Myometrial cell (primary cell): ENCODE results near the gene YPEL2. TPM values are rescaled to one million over a fixed set of nuclear protein-coding genes. Genes with fewer than 3 reads are reported as not detected.

Experiments
- total RNA-seq: library from RNA; depleted of rRNA; stranded (reverse); fragments of >200 nt; gene quantifications from 2 replicates; pipeline ENCODE4 v1.2.3, GENCODE V29; 2015

The YPEL2 gene, protein sequence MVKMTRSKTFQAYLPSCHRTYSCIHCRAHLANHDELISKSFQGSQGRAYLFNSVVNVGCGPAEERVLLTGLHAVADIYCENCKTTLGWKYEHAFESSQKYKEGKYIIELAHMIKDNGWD
- 2.9 and 3.4 TPM in 2 replicates for total RNA-seq

DNA sequence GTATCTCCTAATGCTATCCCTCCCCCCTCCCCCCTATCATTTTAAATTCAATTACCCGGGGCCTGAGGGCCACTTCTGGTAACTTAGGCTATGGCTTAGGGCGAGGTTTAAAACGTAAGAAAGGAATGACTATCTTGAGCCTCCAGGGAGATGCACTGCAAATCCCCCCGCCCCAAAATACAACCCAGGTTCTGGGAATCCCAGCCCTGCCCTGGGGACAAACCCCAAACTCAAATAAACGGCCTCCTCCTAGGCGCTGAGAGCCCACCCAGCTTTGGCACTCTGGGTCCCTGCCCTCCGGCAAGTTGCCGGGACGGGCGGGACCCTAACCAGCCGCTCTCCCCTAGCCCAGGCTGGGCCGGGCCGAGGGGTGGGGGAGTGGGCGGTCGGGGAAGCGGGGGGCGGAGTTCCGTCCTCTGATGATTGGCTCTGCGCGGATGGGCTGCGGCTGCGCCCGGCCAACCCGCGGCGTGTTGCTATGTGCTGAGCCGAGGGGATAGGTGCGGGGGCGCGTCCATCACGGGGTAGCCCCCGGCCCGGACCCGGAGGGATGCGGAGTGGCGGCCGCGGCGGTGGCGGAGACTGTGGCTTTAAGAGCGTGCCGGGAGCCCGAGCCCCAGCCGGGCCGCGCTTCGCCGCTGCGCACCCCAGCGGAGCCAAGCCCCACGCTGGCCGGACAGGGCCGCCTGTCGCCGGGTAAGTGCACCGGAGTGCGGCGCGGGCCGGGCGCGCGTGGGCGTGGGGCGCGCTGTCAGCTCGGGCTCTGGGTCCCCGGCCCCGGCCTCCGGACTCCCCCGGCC is at the start of gene YPEL2:
Gene YPEL2, plus strand, starts transcription at position 527 of the 800 bp plus-strand sequence. CDS start 21,755 bp downstream, outside the sequence.

Other genes with a start within 250 kb of the YPEL2 start
- gene TRIM37, start 224.8 kb upstream of the YPEL2 start, total RNA-seq, result 19.5 and 19.6 TPM in 2 replicates
- 58.5 and 125 TPM in 2 replicates for gene SKA2, start 176.5 kb upstream of the YPEL2 start, total RNA-seq
- gene PRR11, start 175.9 kb upstream of the YPEL2 start, total RNA-seq, result 47.3 and 51.0 TPM in 2 replicates
- 16.0 and 17.9 TPM in 2 replicates for gene SMG8, start 121.6 kb upstream of the YPEL2 start, total RNA-seq
- gene GDPD1, start 111.1 kb upstream of the YPEL2 start, total RNA-seq, result 3.0 TPM in 1 of 2 replicates, not detected in the other
- gene DHX40, start 234.0 kb downstream of the YPEL2 start, total RNA-seq, result 29.7 and 40.6 TPM in 2 replicates